HG02763 (cell line): Measurements from ENCODE around the gene MAP3K6.
A peak's percentile ranks its signal among the peaks of the same experiment; 100 is the strongest.
"Not testable (repeated sequence)": the region's sequence is repeated elsewhere in the genome, so short reads cannot be mapped to it uniquely, and the experiment has no call there.

Experiments
- ATAC-seq: cut with Tn5 transposase; IDR thresholded peaks from one replicate; pipeline ENCODE4 v1.9.1; 2021; ENCODE audit warnings: mild to moderate bottlenecking, moderate library complexity; ENCODE audit not compliant: unreplicated experiment

The MAP3K6 gene, protein sequence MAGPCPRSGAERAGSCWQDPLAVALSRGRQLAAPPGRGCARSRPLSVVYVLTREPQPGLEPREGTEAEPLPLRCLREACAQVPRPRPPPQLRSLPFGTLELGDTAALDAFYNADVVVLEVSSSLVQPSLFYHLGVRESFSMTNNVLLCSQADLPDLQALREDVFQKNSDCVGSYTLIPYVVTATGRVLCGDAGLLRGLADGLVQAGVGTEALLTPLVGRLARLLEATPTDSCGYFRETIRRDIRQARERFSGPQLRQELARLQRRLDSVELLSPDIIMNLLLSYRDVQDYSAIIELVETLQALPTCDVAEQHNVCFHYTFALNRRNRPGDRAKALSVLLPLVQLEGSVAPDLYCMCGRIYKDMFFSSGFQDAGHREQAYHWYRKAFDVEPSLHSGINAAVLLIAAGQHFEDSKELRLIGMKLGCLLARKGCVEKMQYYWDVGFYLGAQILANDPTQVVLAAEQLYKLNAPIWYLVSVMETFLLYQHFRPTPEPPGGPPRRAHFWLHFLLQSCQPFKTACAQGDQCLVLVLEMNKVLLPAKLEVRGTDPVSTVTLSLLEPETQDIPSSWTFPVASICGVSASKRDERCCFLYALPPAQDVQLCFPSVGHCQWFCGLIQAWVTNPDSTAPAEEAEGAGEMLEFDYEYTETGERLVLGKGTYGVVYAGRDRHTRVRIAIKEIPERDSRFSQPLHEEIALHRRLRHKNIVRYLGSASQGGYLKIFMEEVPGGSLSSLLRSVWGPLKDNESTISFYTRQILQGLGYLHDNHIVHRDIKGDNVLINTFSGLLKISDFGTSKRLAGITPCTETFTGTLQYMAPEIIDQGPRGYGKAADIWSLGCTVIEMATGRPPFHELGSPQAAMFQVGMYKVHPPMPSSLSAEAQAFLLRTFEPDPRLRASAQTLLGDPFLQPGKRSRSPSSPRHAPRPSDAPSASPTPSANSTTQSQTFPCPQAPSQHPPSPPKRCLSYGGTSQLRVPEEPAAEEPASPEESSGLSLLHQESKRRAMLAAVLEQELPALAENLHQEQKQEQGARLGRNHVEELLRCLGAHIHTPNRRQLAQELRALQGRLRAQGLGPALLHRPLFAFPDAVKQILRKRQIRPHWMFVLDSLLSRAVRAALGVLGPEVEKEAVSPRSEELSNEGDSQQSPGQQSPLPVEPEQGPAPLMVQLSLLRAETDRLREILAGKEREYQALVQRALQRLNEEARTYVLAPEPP (N-terminal part only)

DNA sequence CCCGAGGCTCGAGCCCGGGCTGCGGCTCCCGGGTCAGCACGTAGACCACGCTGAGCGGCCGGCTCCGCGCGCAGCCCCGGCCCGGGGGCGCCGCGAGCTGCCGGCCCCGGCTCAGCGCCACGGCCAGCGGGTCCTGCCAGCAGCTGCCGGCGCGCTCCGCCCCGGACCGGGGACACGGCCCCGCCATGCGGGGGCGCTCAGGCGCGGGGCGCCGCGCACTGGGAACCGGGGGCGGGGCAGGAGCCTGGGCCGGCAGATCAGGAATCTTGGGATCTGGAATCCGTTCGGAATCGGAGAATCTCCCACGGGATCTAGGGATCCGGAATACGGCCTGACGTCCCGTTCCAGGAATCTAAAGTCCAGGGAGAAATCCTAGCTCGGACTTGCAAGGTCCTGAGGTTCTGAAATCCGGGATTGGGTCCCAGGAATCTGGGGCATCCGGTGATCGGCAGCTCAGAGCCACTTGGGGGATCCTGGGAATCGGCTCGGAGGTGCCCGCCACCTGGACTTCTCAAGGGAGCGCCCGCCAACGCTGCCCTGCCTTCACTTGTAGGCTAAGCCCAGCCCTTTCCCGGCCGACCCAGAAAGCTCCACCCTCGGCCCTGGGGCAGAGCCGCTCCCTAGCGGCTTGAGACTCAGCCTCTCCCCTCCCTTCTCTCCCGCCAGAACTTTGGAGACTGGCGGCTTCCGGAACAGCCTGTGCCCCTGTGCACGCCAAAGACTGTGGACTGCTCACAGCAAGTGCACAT lies at the start of gene MAP3K6:
MAP3K6 (minus strand) TSS at position 551 of the 749 bp plus-strand sequence; CDS start at position 187, 364 bp downstream.
- ATAC-seq, result peak; percentile 40

- ATAC-seq, result no peak
Observed at GRCh38 chr1:27414091-27414490, 47.3 kb upstream of the MAP3K6 start.

GRCh38 chr1:27413004-27413403 lies 46.2 kb upstream of the MAP3K6 start:
- ATAC-seq, result no peak

DNA sequence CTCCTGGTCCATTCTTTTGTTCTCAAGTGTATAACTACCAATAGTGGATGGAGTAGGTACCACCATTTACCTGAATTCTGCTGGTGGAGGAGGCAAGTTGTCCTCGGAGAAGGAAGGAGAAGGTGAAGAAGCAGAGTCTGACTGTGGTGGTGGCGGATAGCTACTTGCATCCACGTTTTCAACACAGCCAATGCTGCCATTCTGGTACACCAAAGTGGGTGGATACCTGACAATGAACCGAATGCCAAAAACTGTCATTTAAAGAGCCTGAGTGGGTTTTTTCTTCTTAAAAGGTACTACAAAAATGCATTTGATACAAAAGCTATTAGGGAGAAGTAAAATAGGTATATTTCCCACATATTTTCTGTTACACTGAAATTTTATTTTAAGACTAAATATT lies 45.7 kb upstream of the MAP3K6 start:
- ATAC-seq, result no peak

- ATAC-seq, result no peak
Observed at GRCh38 chr1:27410709-27411108, 43.9 kb upstream of the MAP3K6 start.

DNA sequence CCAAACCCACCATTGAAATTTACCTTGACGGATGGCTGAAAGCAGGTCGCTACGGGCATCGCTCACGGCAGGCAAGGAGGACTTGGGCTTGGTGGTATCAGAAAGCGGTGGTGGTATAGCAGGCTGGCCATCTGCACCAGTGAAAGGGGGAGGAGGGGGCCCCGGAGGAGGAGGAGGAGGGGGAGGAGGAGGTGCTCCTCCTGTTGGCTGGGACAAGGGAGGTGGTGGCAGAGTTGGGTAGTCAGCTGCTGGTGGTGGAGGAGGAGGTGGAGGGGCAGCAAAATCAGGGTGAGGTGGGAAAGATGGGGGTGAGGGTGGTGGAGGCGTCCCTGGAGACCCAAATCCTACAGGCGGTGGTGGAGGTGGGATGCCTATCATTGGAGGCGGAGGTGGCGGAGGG lies 42.9 kb upstream of the MAP3K6 start:
- ATAC-seq, result no peak

DNA sequence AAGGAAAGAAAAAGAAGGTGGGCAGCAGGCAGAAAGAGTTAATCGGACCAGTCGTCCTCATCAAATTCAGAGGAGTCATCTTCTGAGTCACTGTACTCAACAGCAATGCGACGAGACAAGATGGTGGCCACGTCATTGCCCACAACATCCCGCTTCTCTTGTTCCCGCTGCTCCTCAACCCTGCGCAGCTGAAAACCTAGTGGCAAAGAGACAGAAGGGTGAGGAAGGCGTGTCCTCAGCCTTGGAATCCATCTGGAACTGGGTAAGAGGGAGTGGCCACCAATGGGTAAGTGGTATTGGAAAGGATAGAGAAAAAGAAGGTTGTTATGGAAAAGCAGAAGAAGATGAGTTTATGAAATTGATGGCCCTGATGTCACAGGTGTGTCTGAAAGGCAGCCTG lies 41.4 kb upstream of the MAP3K6 start:
- no peak for ATAC-seq

- ATAC-seq, result not testable (repeated sequence)
Observed at GRCh38 chr1:27406791-27407190, 40.0 kb upstream of the MAP3K6 start.

DNA sequence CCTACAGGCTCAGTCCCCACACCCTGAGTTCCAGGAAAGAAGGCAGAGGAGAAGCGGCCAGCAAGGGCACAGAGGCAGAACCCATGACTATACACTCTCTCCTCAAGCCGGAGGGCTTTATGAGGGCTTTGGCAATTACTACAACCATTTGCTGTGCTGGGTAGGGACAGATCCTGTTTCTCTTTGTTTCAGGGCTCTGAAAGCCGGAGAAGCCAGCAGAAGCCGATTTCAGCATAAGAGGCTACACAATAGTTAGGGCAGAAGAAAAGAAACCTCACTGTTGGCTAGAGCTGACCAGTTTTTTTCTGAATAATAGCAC lies 39.6 kb upstream of the MAP3K6 start:
- ATAC-seq, result no peak

DNA sequence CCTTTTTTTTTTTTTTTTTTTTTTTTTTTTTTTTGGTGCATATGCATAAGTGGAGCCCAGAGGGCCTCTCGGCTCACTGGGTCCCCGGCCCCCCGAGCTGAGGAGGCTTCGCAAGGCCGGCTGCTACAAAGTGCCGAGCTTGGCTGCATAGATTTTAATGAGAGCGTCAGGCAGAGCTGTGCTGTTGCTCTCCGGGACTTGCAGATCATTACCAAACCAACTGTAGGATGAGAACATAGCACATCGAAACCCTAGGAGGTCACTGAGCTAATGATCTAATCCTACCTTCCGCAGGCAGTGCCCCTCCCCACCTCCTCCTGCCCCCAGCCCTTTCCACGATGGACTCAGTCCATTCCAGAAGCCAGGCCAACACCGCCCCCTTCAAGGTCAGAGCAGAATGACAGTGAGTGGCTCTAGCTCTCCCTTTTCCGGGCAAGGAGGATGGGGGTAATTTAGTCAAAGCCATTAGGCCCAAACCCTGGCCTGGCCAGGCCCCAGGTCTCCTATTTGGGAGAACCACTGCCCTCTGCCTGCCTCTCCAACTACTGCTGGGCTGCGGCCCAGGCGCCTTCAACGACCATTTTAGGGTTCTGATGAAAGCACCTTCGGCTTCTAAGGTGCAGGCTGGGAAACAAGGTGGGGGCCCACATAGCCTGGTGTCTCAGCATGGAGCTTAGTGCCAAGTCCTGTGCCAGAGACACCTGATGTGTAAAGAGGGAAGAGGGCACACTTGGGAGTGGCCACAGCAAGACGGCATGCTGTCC lies 39.0 kb upstream of the MAP3K6 start:
- not testable (repeated sequence) for ATAC-seq

DNA sequence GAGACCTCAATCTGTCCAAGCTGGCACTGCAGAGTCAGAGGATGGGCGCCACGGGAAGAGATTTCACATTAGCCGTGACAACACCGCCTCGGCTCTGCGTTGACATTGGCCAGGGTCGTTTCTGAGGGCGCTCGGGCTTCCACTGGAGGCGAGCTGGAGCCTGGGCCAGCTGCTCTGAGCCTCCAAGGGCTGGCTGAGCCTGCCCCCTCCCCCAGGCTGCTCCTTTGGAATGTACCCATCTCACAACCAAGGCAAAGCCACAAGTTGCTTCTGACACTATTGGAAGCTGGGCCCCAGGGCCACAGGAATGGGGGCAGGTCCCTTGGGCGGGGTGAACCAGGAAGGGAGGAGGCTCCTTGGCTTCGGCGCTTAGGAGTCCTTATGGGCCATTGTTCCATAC lies 38.3 kb upstream of the MAP3K6 start:
- ATAC-seq, result no peak

DNA sequence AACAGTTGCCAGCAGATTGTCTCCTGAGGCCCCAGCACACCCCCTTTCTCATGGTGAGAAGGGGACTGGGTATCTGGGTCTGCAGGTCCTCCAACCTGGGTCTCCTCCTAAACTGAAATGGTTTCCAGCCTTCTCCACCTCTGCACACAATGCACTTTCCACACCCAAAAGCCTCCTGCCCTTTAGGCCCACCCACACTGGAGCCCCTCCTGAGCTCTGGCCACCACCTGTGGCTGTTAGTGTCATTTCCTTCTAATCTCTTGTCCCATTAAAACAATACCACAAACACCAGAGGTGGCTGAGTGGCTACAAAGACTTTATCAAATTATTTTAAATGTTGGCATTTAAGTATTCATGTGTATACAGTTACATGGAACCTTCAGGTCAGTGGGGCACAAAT lies 37.2 kb upstream of the MAP3K6 start:
- no peak for ATAC-seq

DNA sequence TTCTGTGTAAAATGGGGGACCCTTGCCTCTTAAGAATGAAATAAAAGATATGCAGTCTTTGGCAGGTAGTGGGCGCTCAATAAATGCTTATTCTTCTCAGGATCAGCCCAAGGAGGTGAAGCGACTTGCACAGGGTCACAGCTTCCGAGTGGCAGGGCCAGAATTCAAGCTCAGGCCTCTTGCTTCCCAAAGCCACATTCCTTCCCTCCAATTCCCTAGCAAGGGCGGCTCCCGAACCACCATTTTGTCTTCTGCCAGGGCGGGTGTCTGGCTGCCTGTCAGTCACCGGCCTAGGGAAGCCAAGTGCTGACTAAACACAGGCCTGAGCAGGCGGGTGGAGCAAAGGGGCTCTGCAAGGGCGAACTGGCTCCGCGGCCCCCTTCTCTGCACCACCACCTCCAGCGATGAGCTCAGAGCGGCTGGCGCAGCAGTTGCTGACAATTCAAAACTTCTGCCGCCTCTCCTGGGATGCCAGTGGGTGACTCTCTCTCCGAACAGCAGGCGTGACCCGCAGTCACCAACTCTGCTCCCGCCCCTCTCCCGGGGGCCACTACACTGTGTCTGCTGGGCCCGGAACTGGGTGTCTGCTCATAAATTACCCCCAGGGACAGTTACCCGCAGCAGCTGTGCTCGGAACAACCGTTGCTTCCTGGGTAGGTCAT lies 36.4 kb upstream of the MAP3K6 start:
- ATAC-seq, result no peak

DNA sequence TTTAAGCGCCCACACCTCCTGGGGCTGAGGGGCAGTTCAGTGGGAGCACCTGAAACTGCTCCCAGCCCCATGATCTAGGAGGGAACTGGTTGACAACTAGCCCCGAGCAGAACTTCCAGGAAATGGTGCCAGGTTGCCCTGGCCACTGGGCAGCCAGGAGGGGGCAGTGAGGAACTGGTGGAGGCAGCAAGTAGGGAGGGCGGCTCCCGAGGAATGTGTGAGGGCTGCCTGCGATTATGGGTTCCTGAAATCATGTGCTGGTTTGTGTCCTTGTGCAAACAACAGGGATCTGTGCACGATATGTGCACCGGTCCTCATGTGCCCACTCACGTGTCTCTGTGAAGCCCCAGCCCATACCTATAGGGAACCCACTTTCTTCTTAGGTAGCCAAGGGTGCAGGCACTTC lies 35.6 kb upstream of the MAP3K6 start:
- no peak for ATAC-seq

DNA sequence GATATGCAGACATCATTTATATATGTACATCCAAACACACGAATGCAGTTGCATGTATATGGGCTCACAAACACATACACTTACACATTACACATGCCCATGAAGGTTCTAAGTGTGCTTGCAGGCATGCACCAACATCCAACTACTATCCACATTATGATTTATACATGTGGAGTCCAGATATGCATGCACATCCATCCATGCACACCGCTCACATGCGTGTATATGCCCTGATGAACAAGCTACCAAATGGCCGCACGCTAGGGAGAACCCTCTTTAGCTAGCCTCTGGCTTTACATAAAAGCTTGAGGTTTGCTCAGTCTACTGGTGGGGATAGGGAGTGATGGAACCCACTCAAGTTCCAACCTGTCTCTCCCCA lies 34.2 kb upstream of the MAP3K6 start:
- ATAC-seq, result no peak

GRCh38 chr1:27400082-27400962 lies 33.6 kb upstream of the MAP3K6 start:
- no peak for ATAC-seq

GRCh38 chr1:27399251-27400025 lies 32.7 kb upstream of the MAP3K6 start:
- no peak for ATAC-seq
